ENCODE data around the gene ARHGAP20. TPM values are rescaled to one million over a fixed set of nuclear protein-coding genes. Genes with fewer than 3 reads are reported as not detected.

The ARHGAP20 gene
- total RNA-seq, 2 experiments from 2014 or later = 0.11 to 0.14 TPM

- POLR2A ChIA-PET = no interaction called here
- DNase-seq = no peak
- Mint-ChIP-seq H3K4me3 (no peak overlapping the region), H3K36me3 (no peaks in the 10 kb centered on the region), H3K27ac (no peak overlapping the region), H3K4me1 (no peaks in the 10 kb centered on the region), H3K27me3 (peaks cover 8% of the 10 kb centered on the region), H3K9me3 (no peaks in the 10 kb centered on the region)
- ATAC-seq (ENCODE audit: low read depth) = no peak
Observed at GRCh38 chr11:110614031-110614430, 98.2 kb downstream of the ARHGAP20 start.

GRCh38 chr11:110613197-110613918 lies 98.9 kb downstream of the ARHGAP20 start:
- Mint-ChIP-seq H3K9me3 (no peaks in the 10 kb centered on the region), H3K27me3 (peaks cover 8% of the 10 kb centered on the region), H3K36me3 (no peaks in the 10 kb centered on the region), H3K4me3 (no peak overlapping the region), H3K27ac (no peak overlapping the region), H3K4me1 (no peaks in the 10 kb centered on the region)
- no peak for ATAC-seq (ENCODE audit: low read depth)
- POLR2A ChIA-PET = no interaction called here
- DNase-seq = no peak

- Mint-ChIP-seq H3K9me3 (no peaks in the 10 kb centered on the region), H3K27ac (no peak overlapping the region), H3K4me1 (no peaks in the 10 kb centered on the region), H3K4me3 (no peak overlapping the region), H3K27me3 (peaks cover 16% of the 10 kb centered on the region), H3K36me3 (no peaks in the 10 kb centered on the region)
- POLR2A ChIA-PET = no interaction called here
- DNase-seq (no peak), ATAC-seq (ENCODE audit: low read depth) (no peak)
Observed at GRCh38 chr11:110606415-110606814, 105.8 kb downstream of the ARHGAP20 start.

- Mint-ChIP-seq H3K27me3 (peaks cover 8% of the 10 kb centered on the region), H3K4me3 (no peak overlapping the region), H3K9me3 (no peaks in the 10 kb centered on the region), H3K27ac (no peak overlapping the region), H3K4me1 (no peaks in the 10 kb centered on the region), H3K36me3 (no peaks in the 10 kb centered on the region)
- ATAC-seq (ENCODE audit: low read depth) (no peak), DNase-seq (no peak)
- POLR2A ChIA-PET = no interaction called here
Observed at GRCh38 chr11:110601936-110602335, 110.3 kb downstream of the ARHGAP20 start.

GRCh38 chr11:110600322-110600721 lies 111.9 kb downstream of the ARHGAP20 start:
- no peaks in the 10 kb centered on the region for H3K4me1 Mint-ChIP-seq
- DNase-seq = no peak
- no peaks in the 10 kb centered on the region for H3K36me3 Mint-ChIP-seq
- POLR2A ChIA-PET = no interaction called here
- ATAC-seq (ENCODE audit: low read depth) = no peak
- H3K27me3 Mint-ChIP-seq = peaks cover 6% of the 10 kb centered on the region
- H3K4me3 Mint-ChIP-seq = no peak overlapping the region
- H3K9me3 Mint-ChIP-seq = no peaks in the 10 kb centered on the region
- H3K27ac Mint-ChIP-seq = no peak overlapping the region

- DNase-seq (no peak), ATAC-seq (ENCODE audit: low read depth) (no peak)
- H3K4me1 Mint-ChIP-seq = no peaks in the 10 kb centered on the region
- no peaks in the 10 kb centered on the region for H3K9me3 Mint-ChIP-seq
- POLR2A ChIA-PET = no interaction called here
- H3K27me3 Mint-ChIP-seq = peaks cover 2% of the 10 kb centered on the region
- H3K27ac Mint-ChIP-seq = no peak overlapping the region
- no peak overlapping the region for H3K4me3 Mint-ChIP-seq
- no peaks in the 10 kb centered on the region for H3K36me3 Mint-ChIP-seq
Observed at GRCh38 chr11:110599207-110599606, 113.0 kb downstream of the ARHGAP20 start.

- Mint-ChIP-seq H3K9me3 (no peaks in the 10 kb centered on the region), H3K27ac (no peak overlapping the region), H3K4me1 (no peaks in the 10 kb centered on the region), H3K36me3 (no peaks in the 10 kb centered on the region), H3K4me3 (no peak overlapping the region), H3K27me3 (no peaks in the 10 kb centered on the region)
- DNase-seq (no peak), ATAC-seq (ENCODE audit: low read depth) (no peak)
- POLR2A ChIA-PET = no interaction called here
Observed at GRCh38 chr11:110598725-110599124, 113.5 kb downstream of the ARHGAP20 start.

GRCh38 chr11:110587972-110588371 lies 124.3 kb downstream of the ARHGAP20 start:
- Mint-ChIP-seq H3K36me3 (no peaks in the 10 kb centered on the region), H3K27me3 (peaks cover 4% of the 10 kb centered on the region), H3K27ac (no peak overlapping the region), H3K9me3 (no peaks in the 10 kb centered on the region), H3K4me1 (no peaks in the 10 kb centered on the region), H3K4me3 (no peak overlapping the region)
- POLR2A ChIA-PET = no interaction called here
- no peak for DNase-seq
- ATAC-seq (ENCODE audit: low read depth) = no peak

- no peak overlapping the region for H3K27ac Mint-ChIP-seq
- H3K4me3 Mint-ChIP-seq = no peak overlapping the region
- POLR2A ChIA-PET = no interaction called here
- H3K27me3 Mint-ChIP-seq = peaks cover 6% of the 10 kb centered on the region
- ATAC-seq (ENCODE audit: low read depth) (no peak), DNase-seq (no peak)
- H3K4me1 Mint-ChIP-seq = no peaks in the 10 kb centered on the region
- H3K9me3 Mint-ChIP-seq = no peaks in the 10 kb centered on the region
- no peaks in the 10 kb centered on the region for H3K36me3 Mint-ChIP-seq
Observed at GRCh38 chr11:110587129-110587528, 125.1 kb downstream of the ARHGAP20 start.

GRCh38 chr11:110584150-110584549 lies 128.1 kb downstream of the ARHGAP20 start:
- ATAC-seq (ENCODE audit: low read depth) (no peak), DNase-seq (no peak)
- Mint-ChIP-seq H3K4me1 (no peaks in the 10 kb centered on the region), H3K27ac (no peak overlapping the region), H3K27me3 (peaks cover 7% of the 10 kb centered on the region), H3K36me3 (no peaks in the 10 kb centered on the region), H3K9me3 (no peaks in the 10 kb centered on the region), H3K4me3 (no peak overlapping the region)
- POLR2A ChIA-PET = no interaction called here

GRCh38 chr11:110582728-110583432 lies 129.4 kb downstream of the ARHGAP20 start:
- Mint-ChIP-seq H3K36me3 (no peaks in the 10 kb centered on the region), H3K27ac (no peak overlapping the region), H3K4me1 (no peaks in the 10 kb centered on the region), H3K4me3 (no peak overlapping the region), H3K27me3 (peaks cover 7% of the 10 kb centered on the region), H3K9me3 (no peaks in the 10 kb centered on the region)
- ATAC-seq (ENCODE audit: low read depth) (no peak), DNase-seq (no peak)
- POLR2A ChIA-PET = interaction anchor here (0.6 kb wide), 1 partner anchor 242 kb away, joined by 3 read pairs; no protein-coding TSS in a partner anchor

GRCh38 chr11:110580571-110580970 lies 131.7 kb downstream of the ARHGAP20 start:
- Mint-ChIP-seq H3K27me3 (peaks cover 4% of the 10 kb centered on the region), H3K4me3 (no peak overlapping the region), H3K36me3 (no peaks in the 10 kb centered on the region), H3K27ac (no peak overlapping the region), H3K4me1 (no peaks in the 10 kb centered on the region), H3K9me3 (no peaks in the 10 kb centered on the region)
- ATAC-seq (ENCODE audit: low read depth) (no peak), DNase-seq (no peak)
- POLR2A ChIA-PET = no interaction called here

GRCh38 chr11:110573411-110573810 lies 138.8 kb downstream of the ARHGAP20 start:
- Mint-ChIP-seq H3K27me3 (peaks cover 11% of the 10 kb centered on the region), H3K27ac (no peak overlapping the region), H3K9me3 (no peaks in the 10 kb centered on the region), H3K36me3 (no peaks in the 10 kb centered on the region), H3K4me1 (no peaks in the 10 kb centered on the region), H3K4me3 (no peak overlapping the region)
- DNase-seq (no peak), ATAC-seq (ENCODE audit: low read depth) (no peak)
- POLR2A ChIA-PET = no interaction called here

GRCh38 chr11:110571081-110571720 lies 141.0 kb downstream of the ARHGAP20 start:
- H3K4me3 Mint-ChIP-seq = no peak overlapping the region
- H3K36me3 Mint-ChIP-seq = no peaks in the 10 kb centered on the region
- H3K27ac Mint-ChIP-seq = no peak overlapping the region
- no peaks in the 10 kb centered on the region for H3K9me3 Mint-ChIP-seq
- H3K27me3 Mint-ChIP-seq = peaks cover 11% of the 10 kb centered on the region
- H3K4me1 Mint-ChIP-seq = no peaks in the 10 kb centered on the region
- POLR2A ChIA-PET = no interaction called here
- no peak for ATAC-seq (ENCODE audit: low read depth)
- no peak for DNase-seq
